T-helper 1 cell treated with Interleukin-12 subunit alpha and Interleukin-12 subunit beta and Interleukin-4 antibody, amounts not matched to agents 30 μg/mL and 1 μg/mL, for 36 hours (primary cell): ENCODE measurements around the gene MMP15.
A peak's percentile ranks its signal among the peaks of the same experiment; 100 is the strongest.
"Not testable (repeated sequence)": the region's sequence is repeated elsewhere in the genome, so short reads cannot be mapped to it uniquely, and the experiment has no call there.

Source experiments
- H3K27ac Mint-ChIP-seq: one replicate; pipeline ENCODE4 v1.8.0; 2021; ENCODE audit warnings: mild to moderate bottlenecking, mixed read lengths
- H3K27me3 Mint-ChIP-seq: one replicate; pipeline ENCODE4 v1.8.0; 2021; ENCODE audit warnings: low read depth, mixed read lengths
- H3K36me3 Mint-ChIP-seq: one replicate; pipeline ENCODE4 v1.8.0; 2021; ENCODE audit warnings: low read depth, mixed read lengths
- H3K4me1 Mint-ChIP-seq: one replicate; pipeline ENCODE4 v1.8.0; 2021; ENCODE audit warnings: low read depth, mixed read lengths
- H3K4me3 Mint-ChIP-seq: one replicate; pipeline ENCODE4 v1.8.0; 2021; ENCODE audit warnings: mild to moderate bottlenecking, moderate library complexity, mixed read lengths
- H3K9me3 Mint-ChIP-seq: one replicate; pipeline ENCODE4 v1.8.0; 2021; ENCODE audit warnings: mixed read lengths

Gene MMP15

GRCh38 chr16:58000706-58001676 lies 24.6 kb upstream of the MMP15 start, which contains the start of gene USB1:
Gene USB1 (plus strand): TSS chr16:58001407. CDS start chr16:58001484, 77 bp downstream.
- Mint-ChIP-seq H3K4me3 (peak within 1 kb of the TSS; percentile 90), H3K36me3 (peaks cover 23% of the 10 kb centered on the region), H3K27me3 (no peaks in the 10 kb centered on the region), H3K27ac (peak within 1 kb of the TSS; percentile 81), H3K4me1 (peaks cover 33% of the 10 kb centered on the region), H3K9me3 (no peaks in the 10 kb centered on the region)

- Mint-ChIP-seq H3K4me3 (peak overlapping the region; percentile 90), H3K9me3 (no peaks in the 10 kb centered on the region), H3K36me3 (peaks cover 23% of the 10 kb centered on the region), H3K27ac (no peak overlapping the region), H3K27me3 (no peaks in the 10 kb centered on the region), H3K4me1 (peaks cover 33% of the 10 kb centered on the region)
Measured at GRCh38 chr16:58001781-58002415, 23.7 kb upstream of the MMP15 start.

- Mint-ChIP-seq H3K9me3 (no peaks in the 10 kb centered on the region), H3K27ac (no peak overlapping the region), H3K4me3 (no peak overlapping the region), H3K36me3 (peaks cover 25% of the 10 kb centered on the region), H3K4me1 (peaks cover 31% of the 10 kb centered on the region), H3K27me3 (no peaks in the 10 kb centered on the region)
Measured at GRCh38 chr16:58002416-58002800, 23.1 kb upstream of the MMP15 start.

- Mint-ChIP-seq H3K4me3 (no peak overlapping the region), H3K27ac (no peak overlapping the region)
Measured at GRCh38 chr16:58002936-58003335, 22.6 kb upstream of the MMP15 start.

GRCh38 chr16:58004736-58005135 lies 20.8 kb upstream of the MMP15 start:
- H3K4me3 Mint-ChIP-seq, H3K27ac Mint-ChIP-seq, H3K27me3 Mint-ChIP-seq, H3K9me3 Mint-ChIP-seq: not testable (repeated sequence)
- Mint-ChIP-seq H3K36me3 (peaks cover 20% of the 10 kb centered on the region), H3K4me1 (peaks cover 15% of the 10 kb centered on the region)

More at GRCh38 chr16:58002936-58003335, 22.6 kb upstream of the MMP15 start:
- H3K27me3 Mint-ChIP-seq: no peaks in the 10 kb centered on the region
- no peaks in the 10 kb centered on the region for H3K9me3 Mint-ChIP-seq
- H3K36me3 Mint-ChIP-seq: peaks cover 21% of the 10 kb centered on the region
- peaks cover 30% of the 10 kb centered on the region for H3K4me1 Mint-ChIP-seq

GRCh38 chr16:58009856-58010416 lies 15.6 kb upstream of the MMP15 start:
- H3K4me1 Mint-ChIP-seq: peaks cover under 1% of the 10 kb centered on the region
- no peak overlapping the region for H3K4me3 Mint-ChIP-seq
- peaks cover 26% of the 10 kb centered on the region for H3K36me3 Mint-ChIP-seq
- H3K27ac Mint-ChIP-seq: no peak overlapping the region
- no peaks in the 10 kb centered on the region for H3K27me3 Mint-ChIP-seq
- no peaks in the 10 kb centered on the region for H3K9me3 Mint-ChIP-seq

GRCh38 chr16:58010886-58011285 lies 14.7 kb upstream of the MMP15 start:
- Mint-ChIP-seq H3K4me1 (no peaks in the 10 kb centered on the region), H3K27ac (no peak overlapping the region), H3K9me3 (no peaks in the 10 kb centered on the region), H3K4me3 (no peak overlapping the region), H3K27me3 (no peaks in the 10 kb centered on the region), H3K36me3 (peaks cover 26% of the 10 kb centered on the region)

- Mint-ChIP-seq H3K9me3 (no peaks in the 10 kb centered on the region), H3K36me3 (peaks cover 24% of the 10 kb centered on the region), H3K27me3 (no peaks in the 10 kb centered on the region), H3K27ac (no peak overlapping the region), H3K4me3 (no peak overlapping the region), H3K4me1 (no peaks in the 10 kb centered on the region)
Measured at GRCh38 chr16:58011652-58012051, 13.9 kb upstream of the MMP15 start.

- H3K9me3 Mint-ChIP-seq: no peaks in the 10 kb centered on the region
- H3K27me3 Mint-ChIP-seq: no peaks in the 10 kb centered on the region
- no peak overlapping the region for H3K4me3 Mint-ChIP-seq
- no peaks in the 10 kb centered on the region for H3K4me1 Mint-ChIP-seq
- H3K36me3 Mint-ChIP-seq: peaks cover 18% of the 10 kb centered on the region
- no peak overlapping the region for H3K27ac Mint-ChIP-seq
Measured at GRCh38 chr16:58012481-58012880, 13.1 kb upstream of the MMP15 start.

- Mint-ChIP-seq H3K4me3 (no peak overlapping the region), H3K9me3 (no peaks in the 10 kb centered on the region), H3K4me1 (no peaks in the 10 kb centered on the region), H3K27me3 (no peaks in the 10 kb centered on the region), H3K36me3 (peaks cover 16% of the 10 kb centered on the region), H3K27ac (no peak overlapping the region)
Measured at GRCh38 chr16:58013201-58013956, 12.2 kb upstream of the MMP15 start.

- no peak overlapping the region for H3K27ac Mint-ChIP-seq
- no peaks in the 10 kb centered on the region for H3K27me3 Mint-ChIP-seq
- H3K4me3 Mint-ChIP-seq: no peak overlapping the region
- peaks cover 6% of the 10 kb centered on the region for H3K36me3 Mint-ChIP-seq
- no peaks in the 10 kb centered on the region for H3K9me3 Mint-ChIP-seq
- peaks cover 7% of the 10 kb centered on the region for H3K4me1 Mint-ChIP-seq
Measured at GRCh38 chr16:58016840-58017446, 8.6 kb upstream of the MMP15 start.

- Mint-ChIP-seq H3K9me3 (no peaks in the 10 kb centered on the region), H3K4me1 (peaks cover 9% of the 10 kb centered on the region), H3K36me3 (peaks cover 5% of the 10 kb centered on the region), H3K4me3 (no peak overlapping the region), H3K27ac (no peak overlapping the region), H3K27me3 (peaks cover 3% of the 10 kb centered on the region)
Measured at GRCh38 chr16:58018803-58019202, 6.8 kb upstream of the MMP15 start.

- no peak overlapping the region for H3K4me3 Mint-ChIP-seq
- no peak overlapping the region for H3K27ac Mint-ChIP-seq
- H3K27me3 Mint-ChIP-seq: peaks cover 10% of the 10 kb centered on the region
- peaks cover 15% of the 10 kb centered on the region for H3K4me1 Mint-ChIP-seq
- H3K36me3 Mint-ChIP-seq: peaks cover 5% of the 10 kb centered on the region
- H3K9me3 Mint-ChIP-seq: no peaks in the 10 kb centered on the region
Measured at GRCh38 chr16:58019866-58020538, 5.6 kb upstream of the MMP15 start.
